AG04450 (cell line): Measurements from ENCODE around the gene CCDC102B. TPM values are rescaled to one million over a fixed set of nuclear protein-coding genes. Genes with fewer than 3 reads are reported as not detected.

Experiments
- CTCF ChIA-PET: fragments of 300-600, 350-600 bp; formaldehyde crosslinking; extraction: SDS; loops from one replicate; lab custom pipeline; 2022; ENCODE audit warnings: antibody characterized with exemption, inconsistent platforms; lab: Charles Lee
- POLR2A ChIA-PET: fragments of 350-600 bp; formaldehyde crosslinking; extraction: SDS; loops from one replicate; lab custom pipeline; 2021; ENCODE audit warnings: antibody characterized with exemption, inconsistent platforms; lab: Yijun Ruan, JAX
- DNase-seq: peaks from one replicate; pipeline ENCODE4 v3.0.0-alpha.2; 2011; ENCODE audit warnings: low read depth, low spot score
- H3K27ac ChIP-seq: one replicate; pipeline ENCODE4 v1.5.1; 2012; ENCODE audit warnings: low read depth, low read length, control low read depth
- H3K27me3 ChIP-seq: one replicate; pipeline ENCODE4 v1.6.0; 2012; ENCODE audit warnings: low read length; ENCODE audit not compliant: control insufficient read depth, insufficient read depth
- H3K4me3 ChIP-seq: 2 replicates; pipeline ENCODE4 v1.5.1; 2011; ENCODE audit warnings: mild to moderate bottlenecking, low read depth, low read length, control low read depth
- H3K9me3 ChIP-seq: 2 replicates; pipeline ENCODE4 v1.5.1; 2012; ENCODE audit warnings: low read length; ENCODE audit not compliant: control insufficient read depth, insufficient read depth
- polyA plus RNA-seq: library from polyadenylated mRNA; depleted of rRNA; stranded (reverse); fragments of >200 nt; gene quantifications from 2 replicates; pipeline ENCODE4 v1.2.3, GENCODE V29; 2011
- TF ChIP-seq, protein P1 (sequence below): IDR thresholded peaks from 2 replicates; pipeline ENCODE4 v1.5.1; 2011; ENCODE audit warnings: low read depth, low read length, control low read depth, inconsistent platforms

The CCDC102B gene
- polyA plus RNA-seq, 1 experiment = 4.0 TPM

DNA sequence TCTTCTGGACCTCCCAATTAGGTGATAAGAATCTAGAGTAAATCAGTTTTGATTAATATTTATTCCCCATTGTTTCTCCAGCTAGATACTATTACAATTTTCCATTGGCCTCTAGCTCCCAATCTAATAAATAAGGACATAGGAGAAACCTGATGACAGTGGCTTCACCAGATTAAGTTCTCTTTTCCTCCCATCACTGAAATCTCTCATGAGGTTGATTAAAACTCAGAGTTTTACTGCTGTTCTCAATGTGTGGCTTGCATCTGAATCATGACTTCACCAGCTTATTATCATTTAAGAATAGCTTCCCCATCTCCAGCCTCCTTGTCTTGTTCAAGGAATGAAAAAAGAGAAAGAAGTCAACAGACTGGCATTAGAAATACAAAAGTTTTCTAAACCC is 3.9 kb upstream of the CCDC102B start:
- POLR2A ChIA-PET = no interaction called here
- no peak for DNase-seq
- Histone ChIP-seq H3K27me3 (no peaks in the 10 kb centered on the region), H3K27ac (no peak overlapping the region), H3K4me3 (no peak overlapping the region), H3K9me3 (no peaks in the 10 kb centered on the region; the same call in 1 of the 2 replicates)
- CTCF ChIA-PET = interaction anchor here (1.0 kb wide), 1 partner anchor 40 kb away, joined by 3 read pairs; no protein-coding TSS in a partner anchor
- TF ChIP-seq, protein P1, sequence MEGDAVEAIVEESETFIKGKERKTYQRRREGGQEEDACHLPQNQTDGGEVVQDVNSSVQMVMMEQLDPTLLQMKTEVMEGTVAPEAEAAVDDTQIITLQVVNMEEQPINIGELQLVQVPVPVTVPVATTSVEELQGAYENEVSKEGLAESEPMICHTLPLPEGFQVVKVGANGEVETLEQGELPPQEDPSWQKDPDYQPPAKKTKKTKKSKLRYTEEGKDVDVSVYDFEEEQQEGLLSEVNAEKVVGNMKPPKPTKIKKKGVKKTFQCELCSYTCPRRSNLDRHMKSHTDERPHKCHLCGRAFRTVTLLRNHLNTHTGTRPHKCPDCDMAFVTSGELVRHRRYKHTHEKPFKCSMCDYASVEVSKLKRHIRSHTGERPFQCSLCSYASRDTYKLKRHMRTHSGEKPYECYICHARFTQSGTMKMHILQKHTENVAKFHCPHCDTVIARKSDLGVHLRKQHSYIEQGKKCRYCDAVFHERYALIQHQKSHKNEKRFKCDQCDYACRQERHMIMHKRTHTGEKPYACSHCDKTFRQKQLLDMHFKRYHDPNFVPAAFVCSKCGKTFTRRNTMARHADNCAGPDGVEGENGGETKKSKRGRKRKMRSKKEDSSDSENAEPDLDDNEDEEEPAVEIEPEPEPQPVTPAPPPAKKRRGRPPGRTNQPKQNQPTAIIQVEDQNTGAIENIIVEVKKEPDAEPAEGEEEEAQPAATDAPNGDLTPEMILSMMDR = no peak

GRCh38 chr18:68796936-68797690 is 767 bp upstream of the CCDC102B start:
- no peak for DNase-seq
- H3K9me3 ChIP-seq = no peaks in the 10 kb centered on the region
- peak overlapping the region; percentile 49 for H3K27ac ChIP-seq
- POLR2A ChIA-PET = interaction anchor here (0.5 to 0.8 kb wide), 2 partner anchors 1295 to 1690 kb away, joined by 3 read pairs; no protein-coding TSS in a partner anchor
- H3K4me3 ChIP-seq = no peak overlapping the region
- CTCF ChIA-PET = interaction anchor here (0.9 kb wide), 1 partner anchor 40 kb away, joined by 3 read pairs; no protein-coding TSS in a partner anchor
- TF ChIP-seq, protein P1 = no peak
- no peaks in the 10 kb centered on the region for H3K27me3 ChIP-seq

GRCh38 chr18:68800075-68800474 is 2.2 kb downstream of the CCDC102B start:
- TF ChIP-seq, protein P1 = no peak
- ChIA-PET POLR2A (no interaction called here), CTCF (no interaction called here)
- Histone ChIP-seq H3K27ac (no peak overlapping the region), H3K4me3 (no peak overlapping the region), H3K9me3 (no peaks in the 10 kb centered on the region), H3K27me3 (no peaks in the 10 kb centered on the region)
- DNase-seq = no peak

DNA sequence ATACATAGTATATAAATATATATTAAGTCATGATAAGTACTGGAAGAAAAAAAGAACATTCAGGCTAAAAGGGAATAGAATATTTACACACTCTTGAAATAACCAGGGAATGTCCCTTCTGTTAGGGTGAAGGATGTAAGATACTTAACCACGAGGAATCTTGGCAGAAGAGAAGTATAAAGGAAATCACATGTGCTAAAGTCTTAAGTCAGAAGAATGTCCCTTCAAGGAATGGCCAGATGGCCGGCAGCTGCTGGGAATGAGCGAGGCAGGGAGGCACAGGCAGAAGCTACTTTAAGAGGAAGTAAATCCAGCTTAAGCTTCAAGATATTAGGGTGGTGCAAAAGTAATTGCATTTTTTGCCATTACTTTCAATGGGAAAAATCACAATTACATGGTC is 5.5 kb downstream of the CCDC102B start:
- TF ChIP-seq, protein P1 = no peak
- Histone ChIP-seq H3K27me3 (no peaks in the 10 kb centered on the region), H3K9me3 (no peaks in the 10 kb centered on the region), H3K4me3 (no peak overlapping the region), H3K27ac (no peak overlapping the region)
- CTCF ChIA-PET = no interaction called here
- POLR2A ChIA-PET = no interaction called here
- peak; percentile 84 for DNase-seq

GRCh38 chr18:68817584-68817983 is 19.7 kb downstream of the CCDC102B start:
- H3K27ac ChIP-seq = no peak overlapping the region
- peak; percentile 16 for DNase-seq

More at GRCh38 chr18:68817584-68817983, 19.7 kb downstream of the CCDC102B start:
- ChIA-PET CTCF (interaction anchor here (1.0 kb wide), 1 partner anchor 1378 kb away, joined by 3 read pairs; no protein-coding TSS in a partner anchor), POLR2A (no interaction called here)
- TF ChIP-seq, protein P1 = no peak
- Histone ChIP-seq H3K4me3 (no peak overlapping the region), H3K27me3 (no peaks in the 10 kb centered on the region), H3K9me3 (no peaks in the 10 kb centered on the region)
